ENCODE results near the gene ZMIZ1. TPM values are rescaled to one million over a fixed set of nuclear protein-coding genes. Genes with fewer than 3 reads are reported as not detected.

The ZMIZ1 gene
- total and polyA plus RNA-seq, 2 donors (not counting 1 experiment from before 2014, with no cell fraction given) = 6.3 to 30.6 TPM

GRCh38 chr10:79118286-79119202, 49.8 kb downstream of the ZMIZ1 start:
- Histone ChIP-seq H3K27me3 (ENCODE audit: control insufficient read depth, insufficient read depth, low read length) (no peaks in the 10 kb centered on the region), H3K9ac (ENCODE audit: insufficient read depth, low read length) (no peak overlapping the region), H3K9me3 (ENCODE audit: control insufficient read depth, insufficient read depth, low read depth, low read length) (no peaks in the 10 kb centered on the region), H3K36me3 (ENCODE audit: control insufficient read depth, insufficient read depth, low read length) (peaks cover 22% of the 10 kb centered on the region), H2AFZ (ENCODE audit: low read length) (no peak overlapping the region), H3K79me2 (ENCODE audit: control insufficient read depth, insufficient read depth, low read length) (peaks cover 81% of the 10 kb centered on the region), H3K4me1 (ENCODE audit: control insufficient read depth, extremely low read depth, insufficient read depth, low read length) (peaks cover 19% of the 10 kb centered on the region), H4K20me1 (ENCODE audit: control insufficient read depth, extremely low read depth, insufficient read depth, low read length) (no peaks in the 10 kb centered on the region), H3K4me2 (ENCODE audit: extremely low read depth, insufficient read depth, low read length) (no peak overlapping the region), H3K27ac (ENCODE audit: insufficient read depth, low read length) (no peak overlapping the region), H3K4me3 (replicated peaks in 1 of 4; ENCODE audit: control extremely low read depth in 1 of 4, insufficient read depth in 1 of 4, low read depth in 3 of 4, low read length in 4 of 4) (no peak overlapping the region)
- no peak for TF ChIP-seq CTCF (conservative IDR thresholded peaks at IDR 0.05 in 1 of 2, IDR thresholded peaks at IDR 0.05 in 1 of 2; ENCODE audit: low read depth in 1 of 2, low read length in 2 of 2)
- TF ChIP-seq EZH2 (IDR thresholded peaks at IDR 0.05; ENCODE audit: low read length, missing control alignments) = no peak
- DNase-seq (ENCODE audit: low read depth in 2 of 2) = no peak

GRCh38 chr10:79119306-79119705, 50.5 kb downstream of the ZMIZ1 start:
- Histone ChIP-seq H3K9me3 (ENCODE audit: control insufficient read depth, insufficient read depth, low read depth, low read length) (no peaks in the 10 kb centered on the region), H3K4me2 (ENCODE audit: extremely low read depth, insufficient read depth, low read length) (no peak overlapping the region), H3K27me3 (ENCODE audit: control insufficient read depth, insufficient read depth, low read length) (no peaks in the 10 kb centered on the region), H3K4me1 (ENCODE audit: control insufficient read depth, extremely low read depth, insufficient read depth, low read length) (peaks cover 16% of the 10 kb centered on the region), H3K79me2 (ENCODE audit: control insufficient read depth, insufficient read depth, low read length) (peaks cover 82% of the 10 kb centered on the region), H3K4me3 (replicated peaks in 1 of 4; ENCODE audit: control extremely low read depth in 1 of 4, insufficient read depth in 1 of 4, low read depth in 3 of 4, low read length in 4 of 4) (no peak overlapping the region), H3K9ac (ENCODE audit: insufficient read depth, low read length) (no peak overlapping the region), H4K20me1 (ENCODE audit: control insufficient read depth, extremely low read depth, insufficient read depth, low read length) (no peaks in the 10 kb centered on the region), H3K36me3 (ENCODE audit: control insufficient read depth, insufficient read depth, low read length) (peaks cover 27% of the 10 kb centered on the region), H2AFZ (ENCODE audit: low read length) (no peak overlapping the region), H3K27ac (ENCODE audit: insufficient read depth, low read length) (no peak overlapping the region)
- no peak for DNase-seq (ENCODE audit: low read depth in 2 of 2)
- TF ChIP-seq EZH2 (IDR thresholded peaks at IDR 0.05; ENCODE audit: low read length, missing control alignments) (no peak), CTCF (conservative IDR thresholded peaks at IDR 0.05 in 1 of 2, IDR thresholded peaks at IDR 0.05 in 1 of 2; ENCODE audit: low read depth in 1 of 2, low read length in 2 of 2) (no peak)

- no peak overlapping the region for H3K4me3 ChIP-seq (replicated peaks in 1 of 4; ENCODE audit: control extremely low read depth in 1 of 4, insufficient read depth in 1 of 4, low read depth in 3 of 4, low read length in 4 of 4)
- DNase-seq (ENCODE audit: low read depth in 2 of 2) = peak in 1 of 2 donors; percentile 72
- TF ChIP-seq CTCF (conservative IDR thresholded peaks at IDR 0.05 in 1 of 2, IDR thresholded peaks at IDR 0.05 in 1 of 2; ENCODE audit: low read depth in 1 of 2, low read length in 2 of 2) (no peak), EZH2 (IDR thresholded peaks at IDR 0.05; ENCODE audit: low read length, missing control alignments) (no peak)
- no peak overlapping the region for H3K4me2 ChIP-seq (ENCODE audit: extremely low read depth, insufficient read depth, low read length)
- no peaks in the 10 kb centered on the region for H3K9me3 ChIP-seq (ENCODE audit: control insufficient read depth, insufficient read depth, low read depth, low read length)
- peaks cover 71% of the 10 kb centered on the region for H3K79me2 ChIP-seq (ENCODE audit: control insufficient read depth, insufficient read depth, low read length)
- H3K9ac ChIP-seq (ENCODE audit: insufficient read depth, low read length) = no peak overlapping the region
- no peak overlapping the region for H3K27ac ChIP-seq (ENCODE audit: insufficient read depth, low read length)
- peaks cover 21% of the 10 kb centered on the region for H3K4me1 ChIP-seq (ENCODE audit: control insufficient read depth, extremely low read depth, insufficient read depth, low read length)
- H3K27me3 ChIP-seq (ENCODE audit: control insufficient read depth, insufficient read depth, low read length) = no peaks in the 10 kb centered on the region
- H3K36me3 ChIP-seq (ENCODE audit: control insufficient read depth, insufficient read depth, low read length) = peaks cover 38% of the 10 kb centered on the region
- no peak overlapping the region for H2AFZ ChIP-seq (ENCODE audit: low read length)
- no peaks in the 10 kb centered on the region for H4K20me1 ChIP-seq (ENCODE audit: control insufficient read depth, extremely low read depth, insufficient read depth, low read length)
These were observed 54.8 kb downstream of the ZMIZ1 start for GRCh38 chr10:79123547-79123963.

All from fibroblast of lung (primary cell).